H1 (cell line): ENCODE results near the gene ZNHIT3. TPM values are rescaled to one million over a fixed set of nuclear protein-coding genes. Genes with fewer than 3 reads are reported as not detected.

Source experiments
- CTCF ChIA-PET: fragments of 300-600 bp; sonication (Branson Sonifier 250); formaldehyde crosslinking; loops from one replicate; lab custom pipeline; 2021; ENCODE audit not compliant: partially characterized antibody; lab: Charles Lee
- POLR2A ChIA-PET: fragments of 300-600 bp; sonication (Branson Sonifier 250); formaldehyde crosslinking; loops from one replicate; lab custom pipeline; 2021; ENCODE audit warnings: inconsistent platforms; ENCODE audit not compliant: partially characterized antibody; lab: Charles Lee
- DNase-seq, 2 experiments: peaks; one replicate each; pipeline versions ENCODE4 v3.0.0 to v3.0.0-alpha.2; 2010 to 2022; ENCODE audit warnings: low spot score in 2 of 2, low read depth in 1 of 2, mixed read lengths in 1 of 2
- FAIRE-seq: peaks from 2 replicates; lab custom pipeline; 2011; peaks lifted over from hg19 to GRCh38; lab: Jason Lieb, UNC
- H2AFZ ChIP-seq: 2 replicates; pipeline ENCODE4 v1.8.1; 2012; ENCODE audit warnings: low read length, inconsistent platforms
- H2AK5ac ChIP-seq: 2 replicates; pipeline ENCODE4 v1.6.1; 2013; ENCODE audit warnings: low read depth, low read length
- H2BK120ac ChIP-seq: replicated peaks from 2 replicates; pipeline ENCODE3; 2013; ENCODE audit warnings: low read depth, low read length, inconsistent platforms
- H2BK12ac ChIP-seq: 2 replicates; pipeline ENCODE4 v1.6.1; 2013; ENCODE audit warnings: low read depth, low read length
- H2BK15ac ChIP-seq: 2 replicates; pipeline ENCODE4 v1.6.1; 2013; ENCODE audit warnings: low read length
- H2BK20ac ChIP-seq: 2 replicates; pipeline ENCODE4 v1.6.1; 2013; ENCODE audit warnings: low read length
- H2BK5ac ChIP-seq: 2 replicates; pipeline ENCODE4 v1.6.1; 2013; ENCODE audit warnings: low read depth, low read length
- H3K14ac ChIP-seq: 2 replicates; pipeline ENCODE4 v1.6.1; 2013; ENCODE audit warnings: inconsistent platforms; ENCODE audit not compliant: insufficient read length
- H3K18ac ChIP-seq: 2 replicates; pipeline ENCODE4 v1.6.1; 2013; ENCODE audit warnings: low read length; ENCODE audit errors: extremely low read depth
- H3K23ac ChIP-seq: 2 replicates; pipeline ENCODE4 v1.6.1; 2013; ENCODE audit warnings: inconsistent platforms; ENCODE audit not compliant: insufficient read length
- H3K23me2 ChIP-seq: 2 replicates; pipeline ENCODE4 v1.6.1; 2013; ENCODE audit warnings: low read depth, low read length
- H3K27ac ChIP-seq: 2 replicates; pipeline ENCODE4 v1.6.1; 2011; ENCODE audit warnings: low read depth, low read length, inconsistent platforms
- H3K27me3 ChIP-seq, 4 experiments: replicated peaks in 1 of 4; 1 replicate in 1 of 4; 2 replicates in 3 of 4; pipeline versions ENCODE4 v1.6.1 to v1.8.1; 2011 to 2013; ENCODE audit warnings: low read length in 3 of 4, mild to moderate bottlenecking in 3 of 4, inconsistent platforms in 2 of 4, mixed read lengths in 2 of 4, moderate library complexity in 1 of 4; ENCODE audit not compliant: control insufficient read depth in 3 of 4, insufficient read depth in 3 of 4; ENCODE audit errors: extremely low read depth in 1 of 4
- H3K36me3 ChIP-seq, 4 experiments: 2 replicates each; pipeline versions ENCODE4 v1.6.1 to v1.8.1; 2011 to 2013; ENCODE audit warnings: mild to moderate bottlenecking in 4 of 4, low read length in 3 of 4, moderate library complexity in 2 of 4, control low read depth in 1 of 4, inconsistent platforms in 1 of 4; ENCODE audit not compliant: insufficient read depth in 4 of 4, control insufficient read depth in 2 of 4
- H3K4ac ChIP-seq: replicated peaks from 2 replicates; pipeline ENCODE3; 2013; ENCODE audit warnings: low read length, low read depth, mixed read lengths, inconsistent platforms; ENCODE audit not compliant: insufficient read length
- H3K4me1 ChIP-seq, 4 experiments: replicated peaks in 1 of 4; 1 replicate in 1 of 4; 2 replicates in 3 of 4; pipeline versions ENCODE4 v1.6.1 to v1.8.1; 2011 to 2013; ENCODE audit warnings: low read length in 3 of 4, inconsistent platforms in 2 of 4, mixed read lengths in 1 of 4; ENCODE audit not compliant: insufficient read depth in 4 of 4, control insufficient read depth in 3 of 4
- H3K4me2 ChIP-seq, 2 experiments: 2 replicates each; pipeline versions ENCODE4 v1.6.1 to v1.8.1; 2011 to 2013; ENCODE audit warnings: low read depth in 2 of 2, low read length in 2 of 2, control low read depth in 1 of 2, inconsistent platforms in 1 of 2, mild to moderate bottlenecking in 1 of 2; ENCODE audit not compliant: insufficient read depth in 1 of 2
- H3K4me3 ChIP-seq, 4 experiments: fragments of 200-600, 300-600 bp in 1 of 4; sonication (generic), shearing (Covaris generic), sonication (Bioruptor Twin) in 1 of 4; 2 replicates each; pipeline versions ENCODE4 v1.5.1 to v1.8.1; 2011 to 2016; ENCODE audit warnings: low read length in 4 of 4, low read depth in 3 of 4, control low read depth in 2 of 4, inconsistent platforms in 2 of 4, mild to moderate bottlenecking in 2 of 4, mixed read lengths in 1 of 4, moderate library complexity in 1 of 4; ENCODE audit not compliant: insufficient read depth in 2 of 4; ENCODE audit errors: extremely low read depth in 1 of 4
- H3K56ac ChIP-seq: replicated peaks from 2 replicates; pipeline ENCODE3; 2013; ENCODE audit warnings: low read depth, mild to moderate bottlenecking, mixed read lengths, low read length, inconsistent platforms; ENCODE audit not compliant: insufficient read length
- H3K79me1 ChIP-seq: 2 replicates; pipeline ENCODE4 v1.6.1; 2013; ENCODE audit warnings: low read depth, low read length, control low read depth
- H3K79me2 ChIP-seq, 2 experiments: 2 replicates each; pipeline versions ENCODE4 v1.6.1 to v1.8.1; 2012 to 2013; ENCODE audit warnings: low read length in 2 of 2, mild to moderate bottlenecking in 2 of 2, inconsistent platforms in 1 of 2; ENCODE audit not compliant: insufficient read depth in 2 of 2, control insufficient read depth in 1 of 2
- H3K9ac ChIP-seq, 4 experiments: replicated peaks in 1 of 4; 1 replicate in 1 of 4; 2 replicates in 3 of 4; pipeline versions ENCODE4 v1.6.1 to v1.8.1; 2011 to 2013; ENCODE audit warnings: low read depth in 3 of 4, low read length in 3 of 4, control low read depth in 2 of 4, mild to moderate bottlenecking in 2 of 4, moderate library complexity in 2 of 4, inconsistent platforms in 1 of 4; ENCODE audit errors: extremely low read depth in 1 of 4
- H3K9me3 ChIP-seq, 2 experiments: 2 replicates each; pipeline versions ENCODE4 v1.6.1 to v1.8.1; 2012 to 2013; ENCODE audit warnings: mild to moderate bottlenecking in 2 of 2, moderate library complexity in 2 of 2, control low read depth in 1 of 2, inconsistent platforms in 1 of 2, low read depth in 1 of 2, low read length in 1 of 2, mixed read lengths in 1 of 2; ENCODE audit not compliant: insufficient read depth in 2 of 2
- H4K20me1 ChIP-seq, 2 experiments: replicated peaks in 1 of 2; 2 replicates each; pipeline versions ENCODE3 to v1.8.1; 2011 to 2013; ENCODE audit warnings: inconsistent platforms in 2 of 2, low read length in 2 of 2, mild to moderate bottlenecking in 1 of 2; ENCODE audit not compliant: insufficient read depth in 2 of 2, control insufficient read depth in 1 of 2
- H4K5ac ChIP-seq: 2 replicates; pipeline ENCODE4 v1.6.1; 2013; ENCODE audit warnings: low read length, low read depth, mixed read lengths, inconsistent platforms; ENCODE audit not compliant: insufficient read length
- H4K8ac ChIP-seq: 2 replicates; pipeline ENCODE4 v1.8.0; 2013; ENCODE audit warnings: mild to moderate bottlenecking, moderate library complexity, low read length, inconsistent platforms; ENCODE audit not compliant: insufficient read depth; ENCODE audit errors: extremely low read depth
- H4K91ac ChIP-seq: replicated peaks from 2 replicates; pipeline ENCODE3; 2013; ENCODE audit warnings: low read length, mixed read lengths, inconsistent platforms; ENCODE audit not compliant: insufficient read length
- CTCF ChIP-seq, 3 experiments: IDR thresholded peaks; 1 replicate in 2 of 3; 2 replicates in 1 of 3; pipeline versions ENCODE4 v1.5.1 to v1.6.1; 2011; ENCODE audit warnings: low read length in 3 of 3, mild to moderate bottlenecking in 3 of 3, inconsistent platforms in 2 of 3, low read depth in 1 of 3, moderate library complexity in 1 of 3; ENCODE audit not compliant: insufficient read depth in 1 of 3; ENCODE audit errors: control extremely low read depth in 1 of 3
- HDAC2 ChIP-seq, 2 experiments: fragments of 300-600 bp in 1 of 2; sonication (generic) in 1 of 2; IDR thresholded peaks; 2 replicates each; pipeline ENCODE4 v1.6.1; 2011 to 2012; ENCODE audit warnings: low read depth in 2 of 2, low read length in 2 of 2, mild to moderate bottlenecking in 2 of 2, moderate library complexity in 2 of 2, borderline replicate concordance in 1 of 2, inconsistent platforms in 1 of 2
- KDM1A ChIP-seq: fragments of 200-600, 300-600 bp; sonication (generic); IDR thresholded peaks from 2 replicates; pipeline ENCODE4 v1.7.1; 2016; ENCODE audit warnings: mild to moderate bottlenecking, low read length, borderline replicate concordance
- MAFK ChIP-seq: IDR thresholded peaks from 2 replicates; pipeline ENCODE4 v1.6.1; 2012; ENCODE audit warnings: low read depth, mild to moderate bottlenecking, improper control_type of control experiment, low read length
- TAF1 ChIP-seq: IDR thresholded peaks from 2 replicates; pipeline ENCODE4 v1.6.1; 2011; ENCODE audit warnings: mild to moderate bottlenecking, low read depth, low read length
- USF2 ChIP-seq: IDR thresholded peaks from 2 replicates; pipeline ENCODE4 v1.6.1; 2011; ENCODE audit warnings: low read length, improper control_type of control experiment
- WGBS, 2 experiments: shearing (Covaris generic) in 1 of 2; methylation state at CpG; one replicate each; pipeline versions ENCODE4 v1.1.6 to v1.1.7; 2013 to 2015; ENCODE audit warnings: low lambda C conversion rate in 2 of 2, mixed read lengths in 2 of 2, inconsistent platforms in 1 of 2, low coverage in 1 of 2, missing lambda C conversion rate in 1 of 2; ENCODE audit not compliant: insufficient replicate concordance in 2 of 2, insufficient coverage in 1 of 2, insufficient read length in 1 of 2; ENCODE audit errors: extremely low coverage in 1 of 2, missing lambda C conversion rate in 1 of 2; 5-methylcytosine and 5-hydroxymethylcytosine counted together
- polyA plus RNA-seq, 7 experiments: library from polyadenylated mRNA; depleted of rRNA in 3 of 7; stranded (reverse) in 5 of 7; unstranded in 2 of 7; fragments of >200 nt in 5 of 7; fragments of 200-250 nt in 2 of 7; gene quantifications; 1 replicate in 5 of 7; 2 replicates in 1 of 7; 4 replicates in 1 of 7; pipeline versions ENCODE4 v1.2.1 to v1.2.3, GENCODE V29; 2011 to 2013; ENCODE audit warnings: missing spikeins in 2 of 7, mixed read lengths in 2 of 7
- total RNA-seq: library from RNA; stranded (reverse); fragmentation: NEBNext Ultra II Directional; extraction: Animal tissue kit (Norgen Biotek cat#: 25700); gene quantifications from 2 replicates; pipeline ENCODE4 v1.2.1, GENCODE V29; 2021

The ZNHIT3 gene
- total and polyA plus RNA-seq, 2 of the 8 experiments (the other 6 are each of a cell fraction or from before 2014, with no cell fraction given): 59.1 to 147 TPM

GRCh38 chr17:36463916-36464764, 22.3 kb upstream of the ZNHIT3 start:
- Histone ChIP-seq H3K4me1 (0 out of 7 replicates have a peak, but pooled peaks cover 0 to 2% (median 0%) of the 10 kb centered on the region in 4 experiments), H3K79me1 (no peaks in the 10 kb centered on the region), H2BK5ac (no peak overlapping the region), H3K23ac (no peak overlapping the region), H3K79me2 (no peaks in the 10 kb centered on the region), H3K27ac (no peak overlapping the region), H2BK20ac (no peak overlapping the region), H2AK5ac (no peak overlapping the region), H2BK15ac (no peak overlapping the region), H4K8ac (peak overlapping the region; percentile 73; the same call in 1 of the 2 replicates), H3K9ac (no peak overlapping the region), H3K56ac (no peak overlapping the region), H4K20me1 (peaks cover 0 to 3% of the 10 kb centered on the region in 2 experiments), H2BK120ac (no peak overlapping the region), H3K9me3 (no peaks in the 10 kb centered on the region), H2AFZ (no peak overlapping the region), H3K23me2 (no peaks in the 10 kb centered on the region; the same call in 1 of the 2 replicates), H3K4me2 (peak overlapping the region; percentile 48 to 60), H3K4ac (no peak overlapping the region), H4K91ac (no peak overlapping the region), H4K5ac (no peak overlapping the region), H3K27me3 (peaks cover 4 to 28% (median 18%) of the 10 kb centered on the region in 4 experiments), H3K4me3 (peak overlapping the region in 2 of 4 experiments; percentile 10 to 34; a peak in 3 of 8 replicates), H2BK12ac (no peak overlapping the region), H3K18ac (no peak overlapping the region), H3K36me3 (no peaks in the 10 kb centered on the region), H3K14ac (no peak overlapping the region)
- ChIA-PET POLR2A (interaction anchor here (1.0 kb wide), 1 partner anchor 22 kb away, joined by 3 read pairs; the partner anchor contains the start of gene ZNHIT3), CTCF (interaction anchor here (1.6 to 3.5 kb wide), 3 partner anchors 12 to 20 kb away, joined by 5 to 20 read pairs (median 11); no protein-coding TSS in a partner anchor)
- WGBS, 2 experiments: 21% methylated on average over 39 of the region's 54 CpGs; no CpG with 5 or more reads in 1 of the 2 experiments
- DNase-seq (peak; percentile 69 to 95), FAIRE-seq (no peak)
- TF ChIP-seq MAFK (peak; percentile 85; the same call in 1 of the 2 replicates), KDM1A (0 out of 2 replicates have a peak, but pooled peaks have one; percentile 11), CTCF (IDR thresholded peaks at IDR 0.05; ENCODE audit: control extremely low read depth in 1 of 3, insufficient read depth in 1 of 3, low read depth in 1 of 3, low read length in 3 of 3) (peak in 1 of 3 experiments; percentile 9; a peak in 2 of 4 replicates), USF2 (no peak), TAF1 (0 out of 2 replicates have a peak, but pooled peaks have one; percentile 43), HDAC2 (IDR thresholded peaks at IDR 0.05; ENCODE audit: borderline replicate concordance in 1 of 2, low read depth in 2 of 2, low read length in 2 of 2) (peak in 1 of 2 experiments; percentile 29; a peak in 1 of 4 replicates)
